HG03460 (cell line): ENCODE results near the gene DYRK1A.
"Not testable (repeated sequence)": the region's sequence is repeated elsewhere in the genome, so short reads cannot be mapped to it uniquely, and the experiment has no call there.

ENCODE experiments used
- ATAC-seq: cut with Tn5 transposase; IDR thresholded peaks from one replicate; pipeline ENCODE4 v1.9.1; 2021; ENCODE audit not compliant: unreplicated experiment

Gene DYRK1A

DNA sequence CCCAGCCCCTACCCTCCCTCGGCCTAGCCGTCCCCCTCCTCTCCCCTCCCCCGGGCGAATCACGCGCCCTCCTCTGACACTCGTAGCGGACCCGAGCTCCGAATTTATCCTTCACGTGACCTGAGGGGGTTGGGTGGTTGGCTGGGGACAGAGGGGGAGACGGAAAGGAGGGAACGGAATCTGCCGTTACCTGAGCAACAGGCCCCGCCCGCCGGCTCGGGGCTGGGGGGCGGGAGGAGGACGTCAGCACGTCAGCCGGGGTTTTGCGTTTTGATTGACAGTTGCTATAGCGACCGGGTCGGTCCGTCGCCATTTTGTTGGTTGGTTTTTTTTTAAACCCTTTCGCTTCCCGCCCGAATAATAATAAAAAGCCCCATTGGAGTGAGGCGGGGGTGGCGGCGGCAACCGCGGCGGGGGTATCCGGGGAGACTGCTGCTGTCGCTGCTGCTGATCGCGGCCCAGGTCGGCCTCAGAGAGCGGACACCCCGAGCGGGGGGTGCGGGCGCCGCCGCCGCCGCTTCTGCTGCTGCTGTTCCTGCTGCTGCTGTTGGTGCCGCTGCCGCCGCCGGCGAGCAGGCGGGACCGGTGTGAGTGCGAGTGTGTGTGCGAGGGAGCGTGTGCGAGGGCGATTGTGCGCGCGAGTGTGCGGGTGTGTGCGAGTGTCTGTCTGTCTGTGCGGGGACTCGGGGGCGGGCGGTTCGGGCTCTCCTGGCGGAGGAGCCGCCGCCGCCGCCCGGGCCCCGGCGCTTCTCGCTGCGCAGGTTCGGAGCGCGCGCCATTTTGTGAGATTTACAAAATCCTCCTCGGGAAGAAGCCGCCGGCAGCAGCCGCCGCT lies at the start of gene DYRK1A:
DYRK1A (plus strand) TSS at position 292 of the 835 bp plus-strand sequence. CDS start 53,602 bp downstream, outside the sequence.
- ATAC-seq: peak; percentile 61

DNA sequence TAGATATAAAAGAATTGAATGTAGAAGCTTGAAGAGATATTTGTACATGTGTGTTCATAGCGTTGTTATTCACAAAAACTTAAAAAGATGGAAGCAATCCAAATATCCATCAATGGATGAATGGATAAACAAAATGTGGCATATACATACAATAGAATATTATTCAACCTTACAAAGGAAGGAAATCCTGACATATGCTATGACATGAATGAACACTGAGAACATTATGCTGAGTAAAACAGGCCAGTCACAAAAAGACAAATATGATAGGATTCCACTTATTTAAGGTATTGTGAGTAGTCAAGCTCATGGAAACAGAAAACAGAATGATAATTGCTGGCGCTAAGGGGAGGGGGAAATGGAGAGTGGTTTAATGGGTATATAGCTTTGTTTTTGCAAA lies 47.0 kb upstream of the DYRK1A start:
- ATAC-seq: no peak

DNA sequence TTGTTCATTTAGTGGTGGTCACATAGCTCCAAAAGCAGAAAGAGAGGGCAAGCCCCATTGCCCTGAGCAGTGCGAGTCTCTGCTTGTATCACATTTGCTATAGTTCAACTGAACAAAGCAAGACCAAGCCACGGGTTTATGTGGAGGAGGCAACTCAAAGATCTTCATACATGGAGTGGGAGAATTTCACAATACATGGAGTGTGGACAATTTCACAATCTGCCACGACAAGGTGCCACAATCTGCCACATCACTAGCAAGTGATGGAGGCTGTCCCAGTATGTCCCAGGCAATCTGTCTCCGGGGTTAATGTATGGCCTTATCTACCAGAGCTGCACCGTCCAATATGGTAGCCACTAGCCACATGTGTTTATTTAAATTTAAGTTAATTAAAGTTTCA lies 44.5 kb upstream of the DYRK1A start:
- no peak for ATAC-seq

DNA sequence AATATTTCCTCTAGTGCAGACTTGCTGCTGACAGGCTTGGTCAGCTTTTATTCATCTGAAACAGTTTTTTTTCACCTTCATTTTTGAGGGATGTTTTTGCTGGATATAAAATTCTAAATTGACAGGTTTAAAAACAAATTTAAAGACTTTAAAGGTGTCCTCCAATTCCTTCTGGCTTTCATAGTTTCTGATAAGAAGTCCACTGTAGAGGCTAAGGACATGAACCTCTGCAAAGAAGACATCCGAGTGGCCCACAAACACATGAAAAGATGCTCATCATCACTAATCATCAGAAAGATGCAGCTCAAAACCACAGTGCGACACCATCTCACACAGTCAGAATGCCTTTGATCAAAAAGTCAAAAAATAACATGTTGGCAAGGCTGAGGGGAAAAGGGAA lies 42.0 kb upstream of the DYRK1A start:
- no peak for ATAC-seq

DNA sequence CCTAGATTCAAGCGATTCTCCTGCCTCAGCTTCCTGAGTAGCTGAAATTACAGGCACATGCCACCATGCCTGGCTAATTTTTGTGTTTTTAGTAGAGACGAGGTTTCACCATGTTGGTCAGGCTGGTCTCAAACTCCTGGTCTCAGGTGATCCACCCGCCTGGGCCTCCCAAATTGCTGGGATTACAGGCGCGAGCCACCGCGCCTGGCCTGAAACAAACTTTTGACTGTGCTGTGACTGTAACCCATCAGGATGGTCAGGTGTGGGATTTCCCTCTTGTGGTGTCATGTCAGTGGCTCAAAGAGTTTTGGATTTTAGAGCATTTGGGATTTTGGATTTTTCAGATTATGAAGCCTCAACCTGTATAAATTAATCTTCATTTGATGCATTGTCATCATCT lies 38.4 kb upstream of the DYRK1A start:
- ATAC-seq: not testable (repeated sequence)

DNA sequence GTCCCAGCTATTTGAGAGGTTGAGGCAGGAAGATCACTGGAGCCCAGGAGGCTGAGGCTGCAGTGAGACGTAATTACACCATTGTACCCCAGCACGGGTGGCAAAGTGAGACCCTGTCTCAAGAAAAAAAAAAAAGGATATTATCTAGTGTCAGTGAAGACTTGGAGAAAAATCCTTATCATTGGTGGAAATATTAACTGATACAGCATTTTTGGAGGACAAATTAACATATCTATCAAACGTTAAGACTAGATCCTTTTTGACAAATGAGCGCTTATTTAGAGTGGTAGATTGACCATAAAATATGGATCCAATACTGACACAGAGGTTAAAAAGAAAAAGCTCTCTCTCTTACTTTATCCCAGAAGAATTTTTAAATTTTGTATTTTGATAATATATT lies 35.2 kb upstream of the DYRK1A start:
- ATAC-seq: no peak

DNA sequence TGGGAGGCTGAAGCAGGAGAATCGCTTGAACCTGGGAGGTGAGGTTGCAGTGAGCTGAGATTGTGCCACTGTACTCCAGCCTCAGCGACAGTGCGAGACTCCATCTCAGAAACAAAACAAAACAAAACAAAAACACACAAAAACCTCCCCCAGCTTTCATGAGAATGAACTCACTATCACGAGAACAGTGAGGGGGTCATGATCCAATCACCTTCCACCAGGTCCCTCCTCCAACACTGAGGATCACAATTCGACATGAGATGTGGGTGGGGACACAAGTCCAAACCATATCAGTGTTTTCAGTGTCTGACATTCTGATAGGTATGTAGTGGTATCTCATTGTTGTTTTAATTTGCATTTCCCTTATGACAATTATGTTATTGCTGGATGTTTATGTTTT lies 31.5 kb upstream of the DYRK1A start:
- ATAC-seq: no peak

DNA sequence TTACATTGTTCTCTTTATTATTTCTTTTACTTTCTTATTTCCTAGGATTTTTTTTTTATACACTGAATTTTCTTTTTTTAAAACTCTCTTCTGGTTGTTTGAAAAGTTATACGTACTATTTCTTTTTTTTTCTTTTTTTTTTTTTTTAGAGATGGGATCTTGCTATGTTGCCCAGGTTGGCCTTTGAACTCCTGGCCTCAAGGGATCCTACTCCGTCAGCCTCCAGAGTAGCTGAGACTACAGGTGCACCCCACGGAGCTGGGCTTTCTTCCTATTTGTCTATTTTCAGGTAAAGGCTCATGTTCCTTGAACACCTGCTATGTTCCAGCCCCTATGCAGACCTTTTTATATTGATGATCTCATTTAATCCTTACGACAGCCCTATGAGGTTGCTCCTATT lies 29.4 kb upstream of the DYRK1A start:
- ATAC-seq: no peak

DNA sequence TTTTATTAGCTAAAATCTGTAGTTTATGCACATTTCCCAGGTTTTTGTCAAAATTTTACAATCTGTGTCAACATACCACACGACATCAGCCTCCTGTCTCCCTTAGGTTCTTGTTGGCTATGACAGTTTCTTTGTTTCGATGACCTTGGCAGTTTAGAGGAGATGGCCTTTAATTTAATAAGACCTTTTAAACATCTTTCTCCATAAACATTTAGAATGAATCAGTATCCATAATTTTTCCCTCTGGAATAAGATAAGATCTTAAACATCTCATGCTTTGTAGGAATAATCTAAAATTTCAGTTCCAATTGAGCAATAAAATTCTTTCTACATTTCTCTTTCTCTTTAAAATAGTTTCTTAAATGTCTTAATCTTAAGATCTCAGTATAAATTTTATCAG lies 28.7 kb upstream of the DYRK1A start:
- no peak for ATAC-seq

DNA sequence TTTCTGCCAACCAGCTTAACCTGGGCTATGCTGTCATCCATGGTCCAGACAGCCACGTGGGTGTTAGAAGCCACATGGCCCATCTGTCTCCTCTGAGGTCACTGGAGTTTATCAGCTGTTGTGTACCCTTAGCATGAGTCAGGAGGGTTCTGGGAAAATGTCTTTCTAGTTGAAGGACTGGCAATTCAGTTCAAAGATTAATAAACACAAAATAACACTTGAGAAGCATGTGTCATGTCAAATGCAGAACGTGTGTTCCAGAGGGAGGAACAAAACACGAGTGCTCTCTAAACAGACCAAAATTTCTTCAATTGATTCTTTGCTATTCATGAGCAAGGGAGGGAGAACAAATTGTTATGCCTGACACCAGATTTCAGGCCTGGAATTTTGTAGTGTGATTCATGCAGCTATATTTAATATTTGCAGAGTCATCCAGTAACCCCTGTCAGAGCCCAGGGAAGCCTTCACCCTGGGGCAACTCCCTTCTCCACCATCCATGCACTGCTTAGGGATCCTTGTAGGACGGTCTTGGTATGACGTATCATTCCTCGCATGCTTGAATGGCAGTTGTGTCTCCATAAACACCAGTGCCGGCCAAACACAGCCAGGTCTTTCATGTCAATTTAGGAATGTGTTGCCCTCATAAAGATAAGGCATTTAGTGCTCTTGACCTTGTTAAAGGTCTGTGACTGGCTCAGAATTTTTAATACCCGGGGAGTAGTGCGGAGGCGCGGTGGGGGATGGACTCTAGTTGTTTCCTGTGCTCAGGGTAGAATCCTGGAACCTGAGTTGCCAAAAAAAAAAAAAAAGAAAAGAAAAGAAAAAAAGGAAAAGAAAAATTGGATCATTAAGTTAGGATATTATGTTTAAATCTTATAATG lies 27.7 kb upstream of the DYRK1A start:
- ATAC-seq: no peak

DNA sequence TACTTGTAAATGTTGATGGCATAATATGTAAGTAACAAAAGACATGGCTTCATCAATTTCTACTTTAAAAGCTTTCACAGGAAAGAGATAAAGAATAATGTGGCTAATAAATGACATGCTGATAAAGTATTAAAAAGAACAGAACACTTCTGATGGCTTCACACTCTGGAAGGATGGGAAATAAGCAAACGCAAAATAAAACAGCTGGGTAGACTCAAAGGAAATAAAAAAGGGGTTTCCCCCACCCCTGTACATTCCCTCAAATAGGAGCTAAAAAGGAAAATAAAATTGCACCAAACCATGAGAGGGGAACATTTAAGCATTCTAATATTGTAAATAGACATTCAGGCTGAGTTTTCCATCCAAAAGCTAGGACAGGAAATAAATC lies 27.0 kb upstream of the DYRK1A start:
- ATAC-seq: no peak

DNA sequence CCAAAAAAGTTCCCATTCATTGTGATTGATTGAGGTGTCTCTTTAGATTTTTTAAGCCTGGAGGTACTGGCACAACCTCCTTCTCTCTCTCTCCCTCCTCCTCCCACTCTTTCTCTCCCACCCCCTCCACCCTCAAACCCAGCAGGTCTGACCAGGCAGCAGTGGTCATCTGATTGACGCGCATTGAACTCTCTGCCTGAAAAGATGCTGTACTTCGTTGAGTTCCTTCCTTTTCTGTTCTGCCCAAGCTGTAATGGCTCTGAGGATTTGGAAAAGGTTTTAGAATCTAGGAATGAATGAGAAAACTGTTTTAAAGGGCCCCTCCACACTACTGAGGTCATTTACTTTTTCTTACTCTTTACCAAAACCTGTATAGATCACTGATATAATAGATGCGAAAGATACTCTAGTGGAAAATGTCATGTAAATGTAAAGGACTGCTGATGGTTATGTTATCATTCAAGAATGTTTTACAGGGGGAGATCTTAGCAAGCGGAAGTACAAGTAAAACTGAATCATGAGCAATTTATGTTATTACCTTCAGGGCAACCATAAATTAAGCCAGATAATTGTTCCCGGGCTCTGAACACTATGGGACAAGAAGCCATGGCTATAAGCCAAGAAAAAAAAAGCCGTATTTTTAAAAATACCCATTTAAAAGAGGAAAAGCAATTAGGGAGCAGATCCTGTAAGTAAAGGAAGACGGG lies 25.2 kb upstream of the DYRK1A start:
- ATAC-seq: no peak

DNA sequence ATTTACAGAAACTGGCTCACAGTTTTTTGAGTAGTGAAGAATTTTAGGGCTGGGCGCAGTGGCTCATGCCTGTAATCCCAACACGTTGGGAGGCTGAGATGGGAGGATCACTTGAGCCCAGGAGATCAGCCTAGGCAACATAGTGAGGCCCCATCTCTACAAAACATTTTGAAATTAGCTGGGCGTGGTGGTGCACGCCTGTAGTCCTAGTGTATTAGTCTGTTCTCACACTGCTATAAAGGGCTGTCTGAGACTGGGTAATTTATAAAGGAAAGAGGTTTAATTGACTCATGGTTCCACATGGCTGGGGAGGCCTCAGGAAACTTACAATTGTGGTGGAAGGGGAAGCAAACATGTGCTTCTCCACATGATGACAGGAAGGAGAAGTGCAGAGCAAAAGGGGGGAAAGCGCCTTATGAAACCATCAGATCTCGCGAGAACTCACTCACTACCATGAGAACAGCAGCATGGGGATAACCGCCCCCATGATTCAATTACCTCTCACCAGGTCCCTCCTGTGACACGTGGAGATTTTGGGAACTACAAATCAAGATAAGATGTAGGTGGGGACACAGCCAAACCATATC lies 24.4 kb upstream of the DYRK1A start:
- no peak for ATAC-seq

DNA sequence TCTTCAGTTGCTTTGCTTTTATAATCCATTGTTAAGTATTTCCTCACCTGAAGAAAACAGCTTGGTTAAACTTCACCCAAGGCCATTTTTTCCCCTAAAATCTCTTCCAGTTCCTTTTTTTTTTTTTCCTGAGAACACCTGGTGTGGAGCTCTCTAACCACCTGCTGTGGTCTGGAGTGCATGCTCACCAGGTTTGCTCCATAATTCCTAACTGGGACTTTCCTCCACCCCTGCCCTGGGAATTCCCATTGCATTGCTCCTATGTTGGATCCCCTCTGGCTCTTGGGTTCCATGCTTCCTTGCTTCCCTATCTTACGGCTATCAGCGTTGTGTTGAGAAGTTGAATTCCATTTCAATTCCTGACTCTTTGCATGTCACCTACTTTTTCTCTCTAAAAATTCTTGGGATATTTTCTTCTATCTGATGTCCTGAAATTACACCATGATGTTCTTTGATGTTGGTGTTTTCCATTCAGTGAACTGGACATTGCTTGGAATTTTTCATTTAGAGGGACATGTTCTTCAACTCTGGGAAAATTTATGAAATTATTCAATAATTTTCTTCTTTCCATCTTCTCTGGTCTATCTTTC lies 19.6 kb upstream of the DYRK1A start:
- no peak for ATAC-seq

DNA sequence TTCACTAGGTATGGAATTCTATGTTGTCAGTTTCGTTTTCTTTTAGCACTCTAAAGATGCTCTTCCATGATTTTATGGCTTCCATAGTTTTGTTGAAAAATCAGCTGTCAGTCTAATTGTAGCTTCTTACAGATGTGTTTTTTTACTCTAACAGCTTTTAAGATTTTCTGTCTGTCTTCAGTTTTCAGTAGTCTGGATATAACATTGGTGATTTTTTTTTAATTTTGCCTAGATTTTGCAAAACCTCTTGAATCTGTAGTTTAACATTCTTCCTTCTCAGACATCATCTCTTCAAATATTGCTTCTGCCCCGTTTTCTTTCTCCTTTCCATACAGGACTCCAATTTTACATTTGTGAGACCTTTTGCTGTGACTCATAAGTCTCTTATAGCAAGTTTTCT lies 17.9 kb upstream of the DYRK1A start:
- ATAC-seq: no peak

DNA sequence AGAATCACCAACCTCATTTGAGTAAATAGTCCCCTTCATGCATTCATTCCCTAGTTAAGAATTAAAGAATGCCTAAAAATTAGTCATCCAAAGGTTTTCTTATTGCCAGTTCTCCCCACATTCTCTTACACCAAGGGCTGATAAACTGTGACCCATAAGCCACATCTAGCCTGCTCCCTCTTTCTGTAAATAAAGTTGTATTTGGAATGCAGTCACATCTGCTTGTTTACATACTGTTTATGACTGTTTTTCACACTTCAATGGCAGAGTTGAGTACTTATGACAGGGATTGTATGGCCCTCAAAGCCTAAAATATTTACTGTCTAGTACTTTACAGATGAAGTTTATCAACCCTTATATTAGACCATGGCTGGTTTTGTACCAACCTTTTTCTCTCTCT lies 16.1 kb upstream of the DYRK1A start:
- ATAC-seq: no peak

DNA sequence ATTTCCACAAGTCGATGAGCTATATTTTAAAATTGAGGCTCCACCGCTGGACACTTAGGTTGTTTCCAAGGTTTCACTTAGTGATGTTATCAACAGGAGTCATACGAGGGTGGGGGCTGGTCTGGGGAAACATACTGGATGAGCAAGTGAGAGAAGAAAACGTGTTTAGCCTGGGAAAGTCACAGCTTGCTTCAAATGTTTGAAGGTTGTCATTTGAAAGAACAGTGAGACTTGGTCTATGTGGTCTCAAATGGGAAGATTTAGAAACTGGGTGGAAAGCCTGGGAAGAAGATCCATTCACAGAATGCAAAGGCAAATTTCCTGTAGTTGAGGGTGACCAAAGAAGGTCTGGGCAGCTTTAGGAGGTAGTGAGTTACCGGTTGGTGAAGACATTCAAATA lies 9.9 kb upstream of the DYRK1A start:
- no peak for ATAC-seq

DNA sequence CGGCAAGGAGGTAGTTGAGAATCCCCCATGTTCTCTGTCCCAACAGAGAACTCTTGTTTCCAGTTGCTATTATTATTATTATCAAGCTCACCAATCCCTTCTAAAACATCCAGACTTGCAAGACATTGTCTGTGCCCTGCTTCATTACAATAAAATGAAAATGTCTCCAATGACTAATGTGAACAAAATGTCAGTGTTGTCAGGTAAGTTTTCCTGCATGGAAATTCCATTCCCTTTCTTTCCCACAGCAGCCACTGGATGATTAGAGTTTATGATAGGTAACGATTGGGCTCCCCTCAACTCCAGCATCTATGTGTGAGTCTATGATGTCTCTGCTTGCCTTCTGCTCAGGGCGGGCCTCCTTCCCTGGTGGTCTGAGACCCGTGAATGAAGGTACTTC lies 8.9 kb upstream of the DYRK1A start:
- ATAC-seq: no peak

DNA sequence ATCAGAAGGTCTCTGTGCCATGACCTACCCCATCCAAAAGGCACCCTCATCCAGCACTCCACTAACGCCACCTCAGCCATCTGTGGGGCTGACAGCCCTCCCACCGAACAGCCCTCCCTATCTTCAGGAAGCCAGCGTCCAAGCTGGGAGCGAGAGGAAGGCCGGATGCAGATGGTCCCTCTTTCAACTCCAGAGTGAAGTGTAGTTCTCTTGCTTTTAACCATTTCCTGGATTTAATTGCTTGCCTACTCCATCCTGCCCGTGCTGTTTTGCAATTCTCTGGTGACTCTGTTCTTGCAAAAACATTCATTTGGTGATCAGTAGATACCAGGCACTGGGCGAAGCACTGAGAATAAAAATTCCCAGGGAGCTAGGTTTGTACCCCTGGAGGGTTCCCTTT lies 8.2 kb upstream of the DYRK1A start:
- ATAC-seq: no peak

DNA sequence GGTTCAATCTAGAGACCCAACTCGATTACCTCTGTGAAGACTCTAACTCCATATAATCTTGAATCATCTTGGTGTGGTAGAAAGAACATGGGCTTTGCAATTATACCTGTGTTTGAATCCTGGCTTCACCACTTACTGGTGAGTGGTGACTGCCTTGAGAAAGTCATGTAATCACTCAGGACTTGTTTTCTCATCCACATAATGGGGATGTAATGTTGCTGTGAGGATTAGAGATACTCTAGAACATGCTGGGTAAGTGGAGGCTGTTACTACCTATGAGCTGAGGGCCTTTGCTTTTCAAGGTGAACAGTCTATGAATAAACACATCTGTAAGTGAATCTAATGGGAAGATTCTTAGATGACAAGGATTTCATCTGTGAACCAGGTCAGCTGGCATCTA lies 2.6 kb upstream of the DYRK1A start:
- no peak for ATAC-seq

DNA sequence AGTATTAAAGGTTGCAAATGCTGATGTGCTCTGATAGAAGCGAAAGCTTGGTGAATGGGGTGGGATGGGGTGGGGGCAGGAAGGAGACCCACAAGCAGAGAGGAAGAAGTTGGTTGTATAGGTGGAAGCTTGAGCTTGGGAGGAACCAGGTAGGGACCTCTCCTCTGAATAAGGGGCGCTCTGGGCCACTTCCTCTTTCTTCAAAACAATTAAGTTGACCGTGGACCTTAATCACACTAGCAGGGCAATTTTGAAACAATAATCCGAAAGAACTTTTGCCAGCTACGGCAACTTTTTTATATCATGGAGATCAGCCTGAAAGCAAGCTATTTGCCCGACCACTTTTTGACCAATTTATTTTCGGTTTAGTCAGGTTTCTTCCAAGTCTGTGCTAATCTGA lies 1.9 kb upstream of the DYRK1A start:
- no peak for ATAC-seq
